ENCODE data around the gene JCHAIN. TPM values are rescaled to one million over a fixed set of nuclear protein-coding genes. Genes with fewer than 3 reads are reported as not detected.

Gene JCHAIN
- total and polyA plus RNA-seq, 9 of the 15 experiments (the other 6 are each of a cell fraction or from before 2014, with no cell fraction given) = 0.04 to 0.68 (median 0.26) TPM; not detected in 5

DNA sequence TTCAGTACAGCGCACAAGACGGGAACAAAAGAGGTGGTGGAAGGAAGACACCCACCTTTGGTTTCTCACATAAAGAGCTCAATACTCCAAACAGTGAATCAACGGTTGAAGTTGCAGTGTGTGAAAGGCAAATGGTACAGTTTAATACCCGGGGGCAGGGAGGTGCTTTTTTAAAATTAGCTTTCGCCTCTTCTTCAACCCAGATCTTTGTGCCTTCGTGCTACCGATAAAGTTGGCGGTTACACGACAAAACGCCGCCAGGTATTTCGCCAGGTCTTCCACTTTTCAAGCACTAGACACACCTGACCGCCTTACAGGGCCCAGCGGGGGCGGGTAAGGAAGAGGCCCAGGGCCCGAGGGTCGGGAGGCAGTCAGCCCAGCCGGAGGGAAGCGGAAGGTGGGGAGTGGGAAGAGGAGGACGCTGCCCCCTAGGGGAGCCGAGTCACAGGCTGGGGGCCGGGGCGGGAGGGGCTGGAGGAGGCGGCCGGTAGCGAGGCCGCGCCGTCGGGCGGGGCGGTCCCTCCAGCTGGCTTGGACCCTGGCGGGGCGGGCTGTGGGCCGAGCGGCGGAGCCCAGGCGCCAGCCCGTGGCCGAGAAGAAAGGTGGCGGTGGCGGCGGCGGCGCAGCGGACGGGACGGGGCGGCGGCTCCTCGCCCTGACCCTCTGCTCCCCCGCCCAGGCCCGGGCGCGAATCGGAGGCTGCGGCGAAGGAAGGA is 38.1 kb upstream of the JCHAIN start (continued):
- TF ChIP-seq, protein P1, sequence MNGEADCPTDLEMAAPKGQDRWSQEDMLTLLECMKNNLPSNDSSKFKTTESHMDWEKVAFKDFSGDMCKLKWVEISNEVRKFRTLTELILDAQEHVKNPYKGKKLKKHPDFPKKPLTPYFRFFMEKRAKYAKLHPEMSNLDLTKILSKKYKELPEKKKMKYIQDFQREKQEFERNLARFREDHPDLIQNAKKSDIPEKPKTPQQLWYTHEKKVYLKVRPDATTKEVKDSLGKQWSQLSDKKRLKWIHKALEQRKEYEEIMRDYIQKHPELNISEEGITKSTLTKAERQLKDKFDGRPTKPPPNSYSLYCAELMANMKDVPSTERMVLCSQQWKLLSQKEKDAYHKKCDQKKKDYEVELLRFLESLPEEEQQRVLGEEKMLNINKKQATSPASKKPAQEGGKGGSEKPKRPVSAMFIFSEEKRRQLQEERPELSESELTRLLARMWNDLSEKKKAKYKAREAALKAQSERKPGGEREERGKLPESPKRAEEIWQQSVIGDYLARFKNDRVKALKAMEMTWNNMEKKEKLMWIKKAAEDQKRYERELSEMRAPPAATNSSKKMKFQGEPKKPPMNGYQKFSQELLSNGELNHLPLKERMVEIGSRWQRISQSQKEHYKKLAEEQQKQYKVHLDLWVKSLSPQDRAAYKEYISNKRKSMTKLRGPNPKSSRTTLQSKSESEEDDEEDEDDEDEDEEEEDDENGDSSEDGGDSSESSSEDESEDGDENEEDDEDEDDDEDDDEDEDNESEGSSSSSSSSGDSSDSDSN (IDR thresholded peaks at IDR 0.05; ENCODE audit: borderline replicate concordance in 1 of 2, low read depth in 2 of 2, low read length in 2 of 2) = 0 out of 4 replicates have a peak, but pooled peaks of 1 of the 2 experiments have one; percentile 75
- peak; percentile 91 for TF ChIP-seq NCOA6 (IDR thresholded peaks at IDR 0.05)
- TF ChIP-seq THRAP3 (IDR thresholded peaks at IDR 0.05; ENCODE audit: borderline replicate concordance) = no peak
- peak; percentile 79 for TF ChIP-seq BRD9 (IDR thresholded peaks at IDR 0.05; ENCODE audit: low read depth, partially characterized antibody)
- peak; percentile 34; the same call in 1 of the 2 replicates for TF ChIP-seq SP1 (CRISPR knock-in tag; IDR thresholded peaks at IDR 0.05)
- TF ChIP-seq TRIM24 (IDR thresholded peaks at IDR 0.05) = peak in 1 of 2 experiments; percentile 55; a peak in 1 of 4 replicates
- peak; percentile 18 for TF ChIP-seq KDM5B (IDR thresholded peaks at IDR 0.05; ENCODE audit: insufficient replicate concordance, low read depth, low read length)
- TF ChIP-seq GATAD2B (IDR thresholded peaks at IDR 0.05; ENCODE audit: borderline replicate concordance) = 0 out of 2 replicates have a peak, but pooled peaks have one; percentile 39
- TF ChIP-seq ARNT (IDR thresholded peaks at IDR 0.05) = peak in 1 of 2 experiments; percentile 51; a peak in 1 of 4 replicates
- TF ChIP-seq, protein P2, sequence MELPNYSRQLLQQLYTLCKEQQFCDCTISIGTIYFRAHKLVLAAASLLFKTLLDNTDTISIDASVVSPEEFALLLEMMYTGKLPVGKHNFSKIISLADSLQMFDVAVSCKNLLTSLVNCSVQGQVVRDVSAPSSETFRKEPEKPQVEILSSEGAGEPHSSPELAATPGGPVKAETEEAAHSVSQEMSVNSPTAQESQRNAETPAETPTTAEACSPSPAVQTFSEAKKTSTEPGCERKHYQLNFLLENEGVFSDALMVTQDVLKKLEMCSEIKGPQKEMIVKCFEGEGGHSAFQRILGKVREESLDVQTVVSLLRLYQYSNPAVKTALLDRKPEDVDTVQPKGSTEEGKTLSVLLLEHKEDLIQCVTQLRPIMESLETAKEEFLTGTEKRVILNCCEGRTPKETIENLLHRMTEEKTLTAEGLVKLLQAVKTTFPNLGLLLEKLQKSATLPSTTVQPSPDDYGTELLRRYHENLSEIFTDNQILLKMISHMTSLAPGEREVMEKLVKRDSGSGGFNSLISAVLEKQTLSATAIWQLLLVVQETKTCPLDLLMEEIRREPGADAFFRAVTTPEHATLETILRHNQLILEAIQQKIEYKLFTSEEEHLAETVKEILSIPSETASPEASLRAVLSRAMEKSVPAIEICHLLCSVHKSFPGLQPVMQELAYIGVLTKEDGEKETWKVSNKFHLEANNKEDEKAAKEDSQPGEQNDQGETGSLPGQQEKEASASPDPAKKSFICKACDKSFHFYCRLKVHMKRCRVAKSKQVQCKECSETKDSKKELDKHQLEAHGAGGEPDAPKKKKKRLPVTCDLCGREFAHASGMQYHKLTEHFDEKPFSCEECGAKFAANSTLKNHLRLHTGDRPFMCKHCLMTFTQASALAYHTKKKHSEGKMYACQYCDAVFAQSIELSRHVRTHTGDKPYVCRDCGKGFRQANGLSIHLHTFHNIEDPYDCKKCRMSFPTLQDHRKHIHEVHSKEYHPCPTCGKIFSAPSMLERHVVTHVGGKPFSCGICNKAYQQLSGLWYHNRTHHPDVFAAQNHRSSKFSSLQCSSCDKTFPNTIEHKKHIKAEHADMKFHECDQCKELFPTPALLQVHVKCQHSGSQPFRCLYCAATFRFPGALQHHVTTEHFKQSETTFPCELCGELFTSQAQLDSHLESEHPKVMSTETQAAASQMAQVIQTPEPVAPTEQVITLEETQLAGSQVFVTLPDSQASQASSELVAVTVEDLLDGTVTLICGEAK (IDR thresholded peaks at IDR 0.05) = peak; percentile 90
- TF ChIP-seq, protein P2 (CRISPR knock-in tag; IDR thresholded peaks at IDR 0.05) = peak; percentile 80
- TF ChIP-seq CREB1 (IDR thresholded peaks at IDR 0.05) = no peak; the same call in 1 of the 2 replicates
- peak; percentile 66 for TF ChIP-seq CREB1 (CRISPR knock-in tag; IDR thresholded peaks at IDR 0.05)
- TF ChIP-seq NBN (IDR thresholded peaks at IDR 0.05; ENCODE audit: low read depth) = peak; percentile 57; the same call in 1 of the 2 replicates
- no peak for TF ChIP-seq MED1 (CRISPR knock-in tag; IDR thresholded peaks at IDR 0.05; ENCODE audit: borderline replicate concordance)
- TF ChIP-seq SIN3A (IDR thresholded peaks at IDR 0.05; ENCODE audit: borderline replicate concordance in 2 of 2, control insufficient read depth in 1 of 2, low read depth in 2 of 2, low read length in 2 of 2) = peak in 1 of 2 experiments; percentile 78; a peak in 1 of 4 replicates
- TF ChIP-seq HEY1 (CRISPR knock-in tag; IDR thresholded peaks at IDR 0.05; ENCODE audit: borderline replicate concordance) = no peak
